K562 (cell line): ENCODE data around the gene PTPRG. TPM values are rescaled to one million over a fixed set of nuclear protein-coding genes. Genes with fewer than 3 reads are reported as not detected.

Source experiments
- ATAC-seq: fragments of 200-7000 bp; cut with Tn5 transposase; 3 replicates; pipeline ENCODE4 v1.9.1; 2020; ENCODE audit warnings: moderate library complexity
- BruUV-seq: library from RNA; stranded (reverse); fragments of 400-500 nt; replicated peaks from 2 replicates; lab custom pipeline; 2021; lab: Mats Ljungman, UMichigan
- CTCF ChIA-PET: fragments of 300-600 bp; formaldehyde crosslinking; extraction: SDS; loops from one replicate; lab custom pipeline; 2021; ENCODE audit warnings: low intra/inter-chr PET ratio; lab: Yijun Ruan, JAX
- POLR2A ChIA-PET: fragments of 300-600, 350-650 bp; sonication (Branson Sonifier 250); formaldehyde crosslinking; extraction: SDS; loops from one replicate; lab custom pipeline; 2021; ENCODE audit warnings: antibody characterized with exemption, inconsistent platforms; lab: Yijun Ruan, JAX
- DNase-seq, 4 experiments: peaks; one replicate each; pipeline versions ENCODE4 v3.0.0 to v3.0.0-alpha.2; 2011 to 2018; ENCODE audit warnings: low spot score in 3 of 4, mixed read lengths in 3 of 4; ENCODE audit errors: extremely low read depth in 1 of 4
- FAIRE-seq: peaks from 2 replicates; lab custom pipeline; 2011; peaks lifted over from hg19 to GRCh38; lab: Jason Lieb, UNC
- H2AFZ ChIP-seq: 2 replicates; pipeline ENCODE4 v1.6.0; 2011; ENCODE audit warnings: low read depth, low read length, control low read depth, inconsistent platforms
- H3K27ac ChIP-seq: fragments of 200-600 bp; 3 replicates; pipeline ENCODE4 v1.8.0; 2011; ENCODE audit warnings: low read depth, mild to moderate bottlenecking, control low read depth, inconsistent platforms, low read length, moderate library complexity, mixed read lengths; ENCODE audit errors: extremely low read depth
- H3K27me3 ChIP-seq, 2 experiments: fragments of 300-600 bp in 1 of 2; 2 replicates in 1 of 2; 3 replicates in 1 of 2; pipeline versions ENCODE4 v1.6.0 to v1.8.0; 2011; ENCODE audit warnings: inconsistent platforms in 2 of 2, low read length in 2 of 2, mild to moderate bottlenecking in 1 of 2, mixed read lengths in 1 of 2, moderate library complexity in 1 of 2; ENCODE audit not compliant: control insufficient read depth in 2 of 2, insufficient read depth in 2 of 2
- H3K36me3 ChIP-seq: fragments of 300-600 bp; 3 replicates; pipeline ENCODE4 v1.8.0; 2011; ENCODE audit warnings: mild to moderate bottlenecking, low read length, inconsistent platforms; ENCODE audit not compliant: control insufficient read depth, insufficient read depth
- H3K4me1 ChIP-seq, 2 experiments: fragments of 200-600 bp in 1 of 2; replicated peaks in 1 of 2; 2 replicates in 1 of 2; 3 replicates in 1 of 2; pipeline versions ENCODE4 v1.5.1 to v1.8.0; 2011; ENCODE audit warnings: inconsistent platforms in 2 of 2, low read length in 2 of 2, mild to moderate bottlenecking in 1 of 2, mixed read lengths in 1 of 2, moderate library complexity in 1 of 2; ENCODE audit not compliant: control insufficient read depth in 2 of 2, insufficient read depth in 2 of 2
- H3K4me2 ChIP-seq: 2 replicates; pipeline ENCODE4 v1.6.1; 2011; ENCODE audit warnings: low read length, control low read depth, inconsistent platforms, mixed read lengths; ENCODE audit not compliant: insufficient read depth
- H3K4me3 ChIP-seq: fragments of 200-600 bp; sonication (generic), shearing (Covaris generic); 2 replicates; pipeline ENCODE4 v1.5.1; 2016; ENCODE audit warnings: control low read depth, inconsistent platforms
- H3K79me2 ChIP-seq: fragments of 200-600 bp; 3 replicates; pipeline ENCODE4 v1.8.0; 2011; ENCODE audit warnings: low read length, inconsistent platforms; ENCODE audit not compliant: control insufficient read depth, insufficient read depth
- H3K9ac ChIP-seq, 2 experiments: 2 replicates each; pipeline versions ENCODE4 v1.6.0 to v1.6.1; 2011; ENCODE audit warnings: low read depth in 2 of 2, low read length in 2 of 2, control low read depth in 1 of 2, inconsistent platforms in 1 of 2, mild to moderate bottlenecking in 1 of 2, mixed read lengths in 1 of 2; ENCODE audit not compliant: insufficient read depth in 1 of 2
- H3K9me1 ChIP-seq: one replicate; pipeline ENCODE4 v1.6.0; 2011; ENCODE audit warnings: inconsistent platforms, mild to moderate bottlenecking, low read length, moderate library complexity; ENCODE audit not compliant: control insufficient read depth, insufficient read depth
- H3K9me3 ChIP-seq: replicated peaks from 2 replicates; pipeline ENCODE4 v1.5.1; 2011; ENCODE audit warnings: low read depth, low read length, inconsistent platforms; ENCODE audit not compliant: control insufficient read depth, insufficient read depth
- H4K20me1 ChIP-seq: replicated peaks from 2 replicates; pipeline ENCODE4 v1.6.1; 2011; ENCODE audit warnings: low read length, inconsistent platforms, mixed read lengths; ENCODE audit not compliant: control insufficient read depth, insufficient read depth
- CTCF ChIP-seq, 3 experiments: IDR thresholded peaks in 2 of 3; conservative IDR thresholded peaks in 1 of 3; 2 replicates each; pipeline ENCODE4 v1.5.1; 2011 to 2012; ENCODE audit warnings: low read length in 3 of 3, mild to moderate bottlenecking in 3 of 3, control low read depth in 2 of 3, improper control_type of control experiment in 1 of 3, inconsistent platforms in 1 of 3, low read depth in 1 of 3, mixed read lengths in 1 of 3, moderate library complexity in 1 of 3; ENCODE audit not compliant: insufficient read depth in 2 of 3
- RAD21 ChIP-seq, 2 experiments: fragments of 250-450 bp in 1 of 2; fragments of 450-650 bp in 1 of 2; sonication (Bioruptor Pico) in 1 of 2; formaldehyde crosslinking in 1 of 2; IDR thresholded peaks in 1 of 2; conservative IDR thresholded peaks in 1 of 2; 2 replicates each; pipeline versions ENCODE4 v1.4.0 to v1.8.0; 2020 to 2022; ENCODE audit warnings: mild to moderate bottlenecking in 2 of 2, moderate library complexity in 1 of 2
- ZNF75A ChIP-seq: fragments of 450-650 bp; formaldehyde crosslinking; IDR thresholded peaks from 2 replicates; pipeline ENCODE4 v1.4.0; 2020; ENCODE audit warnings: mild to moderate bottlenecking
- WGBS: fragments of 100-300 bp; shearing (Covaris generic); methylation state at CpG from one replicate; pipeline ENCODE4 v1.1.6; 2016; ENCODE audit warnings: low coverage, mixed read lengths; ENCODE audit not compliant: insufficient coverage; ENCODE audit errors: missing lambda C conversion rate; 5-methylcytosine and 5-hydroxymethylcytosine counted together
- in situ Hi-C: fragments of 300-500 bp; cut with MboI; formaldehyde crosslinking; loops from 4 replicates; pipeline ENCODE4 v1.15.0; 2018; ENCODE audit warnings: inconsistent platforms, mixed read lengths
- intact Hi-C: fragments of 100-400 bp; cut with micrococcal nuclease; formaldehyde crosslinking; loops from 2 replicates; pipeline ENCODE4 v1.14.2; 2022
- polyA plus RNA-seq, 8 experiments: library from polyadenylated mRNA; depleted of rRNA in 4 of 8; stranded (reverse) in 5 of 8; unstranded in 3 of 8; fragments of >200 nt; fragmentation: Nextera tagmentation in 2 of 8; fragmentation: Illumina TruSeq in 1 of 8; extraction: Ambion mirVana in 2 of 8; extraction: Trizol in 1 of 8; gene quantifications; 2 replicates each; pipeline versions ENCODE4 v1.2.1 to v1.2.3, GENCODE V29; 2011 to 2014; ENCODE audit warnings: inconsistent platforms in 1 of 8, missing spikeins in 1 of 8
- total RNA-seq, 7 experiments: library from RNA; depleted of rRNA in 6 of 7; stranded (reverse); fragments of >200 nt in 6 of 7; fragmentation: Illumina TruSeq in 2 of 7; extraction: Trizol in 2 of 7; gene quantifications; 2 replicates each; pipeline versions ENCODE4 v1.2.1 to v1.2.3, GENCODE V29; 2011 to 2021; ENCODE audit warnings: low replicate concordance in 1 of 7

Gene PTPRG
- total and polyA plus RNA-seq, 9 of the 15 experiments (the other 6 are each of a cell fraction or from before 2014, with no cell fraction given), result 0.16 TPM; not detected in 8

DNA sequence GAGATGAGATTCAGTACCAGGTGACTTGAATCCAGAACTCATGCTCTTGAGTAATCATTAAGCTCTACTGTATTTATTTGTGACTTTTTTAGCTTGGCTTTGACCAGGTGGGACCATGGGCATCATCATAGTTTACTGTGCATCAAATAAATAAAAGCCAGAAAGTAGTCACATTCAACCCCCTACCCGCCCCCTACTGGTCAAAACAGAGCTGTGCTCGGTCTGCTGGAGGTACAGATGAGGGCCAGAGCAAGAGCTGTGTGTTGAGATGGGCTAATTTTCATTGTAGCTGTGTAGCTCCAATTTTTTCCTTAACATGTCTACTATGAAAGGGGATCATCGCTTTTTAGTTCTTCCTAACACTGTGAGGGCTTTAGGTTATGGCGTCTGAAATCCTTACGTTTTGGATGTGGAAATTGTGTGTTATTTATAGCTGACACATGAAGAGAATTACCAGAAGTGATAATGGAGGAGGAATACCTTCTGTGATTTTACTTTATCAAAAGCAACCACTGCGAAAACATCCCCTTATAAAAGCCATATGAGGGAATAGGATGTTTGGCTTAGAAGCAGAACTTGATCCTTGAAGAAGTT, 375.1 kb downstream of the PTPRG start:
- H3K36me3 ChIP-seq, result no peaks in the 10 kb centered on the region
- H3K4me1 ChIP-seq, result no peaks in the 10 kb centered on the region
- no peaks in the 10 kb centered on the region for H3K9me3 ChIP-seq
- BruUV-seq, result no TSS peak
- H3K27ac ChIP-seq, result no peak overlapping the region
- H3K4me2 ChIP-seq, result no peak overlapping the region
- H3K9ac ChIP-seq, result no peak overlapping the region
- DNase-seq (peak; percentile 18 to 38 (median 30)), ATAC-seq (peak; percentile 67), FAIRE-seq (no peak)
- POLR2A ChIA-PET, result interaction anchor here (0.6 to 0.7 kb wide), 2 partner anchors 76 to 216 kb away, joined by 3 read pairs; no protein-coding TSS in a partner anchor
- TF ChIP-seq RAD21 (CRISPR knock-in tag; conservative IDR thresholded peaks at IDR 0.05 in 1 of 2, IDR thresholded peaks at IDR 0.05 in 1 of 2) (0 out of 4 replicates have a peak, but pooled peaks of 1 of the 2 experiments have one; percentile 6), ZNF75A (CRISPR knock-in tag) (no peak), CTCF (IDR thresholded peaks at IDR 0.05 in 2 of 3, conservative IDR thresholded peaks at IDR 0.05 in 1 of 3; ENCODE audit: insufficient read depth in 2 of 3, low read depth in 1 of 3, low read length in 3 of 3) (peak; percentile 12 to 56 (median 50); a peak in 5 of 6 replicates)
- no peaks in the 10 kb centered on the region for H3K79me2 ChIP-seq
- no peak overlapping the region for H3K4me3 ChIP-seq
- in situ Hi-C loops, result no loop called here
- intact Hi-C loops, result no loop called here
- no peak overlapping the region for H2AFZ ChIP-seq
- CTCF ChIA-PET, result no interaction called here
- H3K27me3 ChIP-seq, result no peaks in the 10 kb centered on the region
- WGBS, result 0% methylated on average over 6 of the region's 6 CpGs
- H4K20me1 ChIP-seq, result no peaks in the 10 kb centered on the region
- no peaks in the 10 kb centered on the region for H3K9me1 ChIP-seq
